Measurements from ENCODE around the gene IMP4. TPM values are rescaled to one million over a fixed set of nuclear protein-coding genes. Genes with fewer than 3 reads are reported as not detected.

IMP4 gene
- total RNA-seq, 4 donors from 2014 or later: 25.1 to 51.8 (median 43.3) TPM

DNA sequence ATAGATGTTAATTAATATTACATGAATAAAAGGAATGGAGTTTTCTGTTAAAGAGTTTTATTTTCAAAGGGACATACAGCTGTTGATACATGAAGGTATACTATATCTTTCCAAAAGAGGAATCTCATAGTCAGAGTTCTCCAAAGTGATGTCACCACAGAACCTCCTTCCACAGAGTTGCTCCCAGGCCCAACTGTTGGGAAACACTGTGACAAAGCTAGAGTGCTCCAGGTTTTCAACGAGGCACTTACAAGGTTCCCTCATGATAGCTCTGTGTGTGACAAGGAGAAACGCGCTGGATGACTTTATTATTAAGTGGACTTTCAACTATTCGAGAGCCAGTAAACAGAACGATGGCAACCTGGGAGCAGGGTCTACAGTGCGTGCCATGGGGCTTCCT is 46.7 kb downstream of the IMP4 start:
- Histone ChIP-seq H3K36me3 (no peaks in the 10 kb centered on the region), H3K9me3 (no peaks in the 10 kb centered on the region), H3K27me3 (no peaks in the 10 kb centered on the region), H3K4me3 (no peak overlapping the region), H3K27ac (no peak overlapping the region), H3K4me1 (peaks cover 0 to 6% of the 10 kb centered on the region in 2 donors)
- no peak for DNase-seq
- intact Hi-C loops (cut with DNase I; ENCODE audit: low total_unique reads): no loop called here
- TF ChIP-seq, protein P1, sequence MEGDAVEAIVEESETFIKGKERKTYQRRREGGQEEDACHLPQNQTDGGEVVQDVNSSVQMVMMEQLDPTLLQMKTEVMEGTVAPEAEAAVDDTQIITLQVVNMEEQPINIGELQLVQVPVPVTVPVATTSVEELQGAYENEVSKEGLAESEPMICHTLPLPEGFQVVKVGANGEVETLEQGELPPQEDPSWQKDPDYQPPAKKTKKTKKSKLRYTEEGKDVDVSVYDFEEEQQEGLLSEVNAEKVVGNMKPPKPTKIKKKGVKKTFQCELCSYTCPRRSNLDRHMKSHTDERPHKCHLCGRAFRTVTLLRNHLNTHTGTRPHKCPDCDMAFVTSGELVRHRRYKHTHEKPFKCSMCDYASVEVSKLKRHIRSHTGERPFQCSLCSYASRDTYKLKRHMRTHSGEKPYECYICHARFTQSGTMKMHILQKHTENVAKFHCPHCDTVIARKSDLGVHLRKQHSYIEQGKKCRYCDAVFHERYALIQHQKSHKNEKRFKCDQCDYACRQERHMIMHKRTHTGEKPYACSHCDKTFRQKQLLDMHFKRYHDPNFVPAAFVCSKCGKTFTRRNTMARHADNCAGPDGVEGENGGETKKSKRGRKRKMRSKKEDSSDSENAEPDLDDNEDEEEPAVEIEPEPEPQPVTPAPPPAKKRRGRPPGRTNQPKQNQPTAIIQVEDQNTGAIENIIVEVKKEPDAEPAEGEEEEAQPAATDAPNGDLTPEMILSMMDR (IDR thresholded peaks at IDR 0.05): no peak
- no peak for TF ChIP-seq POLR2A (IDR thresholded peaks at IDR 0.05)

DNA sequence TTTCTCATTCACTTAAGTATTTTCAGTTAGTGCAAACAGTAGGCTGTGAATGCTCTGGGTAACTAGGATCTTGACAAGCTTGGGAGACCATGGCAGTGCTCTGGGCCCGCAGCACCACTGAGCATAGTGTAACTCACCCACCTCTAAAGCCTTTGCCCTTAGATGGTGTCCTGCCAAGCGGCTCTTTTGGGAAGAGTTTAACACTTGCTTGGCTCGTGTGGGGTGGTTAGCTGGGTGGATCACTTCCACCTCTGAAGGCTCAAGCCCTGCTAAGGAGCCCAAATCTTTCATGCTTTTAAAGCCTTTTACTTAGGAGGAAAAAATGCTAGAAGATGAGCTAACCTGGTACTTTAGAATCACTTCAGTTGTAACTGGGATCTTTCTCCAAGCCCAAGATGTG is 47.1 kb downstream of the IMP4 start:
- Histone ChIP-seq H3K4me3 (no peak overlapping the region), H3K27ac (peak overlapping the region in 1 of 2 donors; percentile 78), H3K27me3 (no peaks in the 10 kb centered on the region), H3K36me3 (no peaks in the 10 kb centered on the region), H3K9me3 (no peaks in the 10 kb centered on the region), H3K4me1 (peaks cover 0 to 6% of the 10 kb centered on the region in 2 donors)
- intact Hi-C loops (cut with DNase I; ENCODE audit: low total_unique reads): no loop called here
- DNase-seq: no peak
- TF ChIP-seq POLR2A (IDR thresholded peaks at IDR 0.05): no peak
- TF ChIP-seq, protein P1 (IDR thresholded peaks at IDR 0.05): no peak

DNA sequence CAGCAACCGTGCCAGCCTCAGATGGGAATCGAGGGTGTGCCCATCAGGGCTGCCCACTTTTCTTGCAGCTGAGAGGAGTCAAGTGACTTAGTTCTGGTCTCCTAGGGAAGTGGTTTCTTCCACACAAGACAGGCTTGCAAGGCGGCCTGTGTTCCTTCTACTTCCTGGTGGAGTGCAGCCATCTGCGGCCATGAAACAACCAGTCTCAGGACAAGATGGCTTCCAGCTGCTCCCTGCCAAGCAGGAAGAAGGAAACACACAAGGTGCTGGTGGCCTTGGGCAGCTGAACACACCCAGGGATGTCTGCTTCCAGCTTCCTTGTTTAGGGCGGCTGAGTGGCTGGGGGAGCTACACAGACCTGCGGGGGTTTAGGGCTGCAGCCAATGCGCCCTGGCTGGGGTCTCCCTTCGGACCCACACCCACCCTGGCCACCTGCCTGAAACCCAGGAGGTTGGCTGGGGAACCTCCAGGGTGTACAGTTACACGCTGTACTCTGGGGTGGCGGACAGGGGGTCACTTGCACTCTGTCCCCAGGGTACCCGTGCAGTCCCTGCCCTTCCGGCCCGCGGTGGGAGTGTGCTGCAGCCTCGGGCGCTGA is 47.9 kb downstream of the IMP4 start:
- Histone ChIP-seq H3K27me3 (no peaks in the 10 kb centered on the region), H3K4me1 (peaks cover 0 to 6% of the 10 kb centered on the region in 2 donors), H3K36me3 (no peaks in the 10 kb centered on the region), H3K27ac (peak overlapping the region; percentile 78 to 82), H3K4me3 (peak overlapping the region; percentile 52 to 55), H3K9me3 (no peaks in the 10 kb centered on the region)
- no peak for DNase-seq
- TF ChIP-seq, protein P1 (IDR thresholded peaks at IDR 0.05): no peak
- TF ChIP-seq POLR2A (IDR thresholded peaks at IDR 0.05): no peak
- intact Hi-C loops (cut with DNase I; ENCODE audit: low total_unique reads): no loop called here

DNA sequence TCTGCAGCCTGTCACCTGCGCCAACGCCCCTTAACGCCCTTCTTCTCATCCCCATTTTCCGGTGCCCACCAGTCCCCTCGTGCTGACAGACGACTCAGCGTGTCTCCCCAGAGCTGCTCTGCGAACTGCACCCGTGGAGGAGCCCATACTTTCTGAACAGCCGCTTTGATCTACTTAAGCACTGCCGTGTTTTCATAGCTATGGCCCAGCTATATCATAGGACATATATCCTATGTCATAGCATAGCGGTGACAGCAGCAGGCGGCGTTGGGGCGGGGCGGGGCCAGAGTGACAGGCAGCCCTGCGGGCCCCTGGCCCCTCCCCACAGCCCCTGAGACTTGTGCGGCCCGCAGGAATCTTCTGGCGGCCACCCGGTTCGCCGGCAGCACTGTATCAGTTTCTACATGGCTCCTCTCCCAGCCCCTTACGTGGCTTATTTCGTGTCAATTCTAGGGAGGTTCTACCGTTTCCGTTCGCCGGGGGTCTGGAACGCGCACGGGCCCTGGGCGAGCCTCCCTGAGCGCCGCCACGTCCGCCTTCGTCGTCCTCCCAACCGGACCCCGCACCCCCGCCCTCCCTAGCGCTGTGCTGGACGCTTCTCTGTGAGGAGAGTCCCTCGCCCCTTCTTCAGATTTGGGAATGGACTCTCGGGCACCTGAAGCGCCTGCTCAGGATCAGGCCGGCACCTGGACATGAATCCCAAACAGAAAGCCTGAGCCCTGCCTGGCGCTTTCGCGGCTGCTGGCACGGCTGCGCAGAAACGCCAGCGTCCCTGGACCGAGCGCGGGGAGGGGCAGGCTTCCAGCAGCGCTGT is 48.6 kb downstream of the IMP4 start:
- intact Hi-C loops (cut with DNase I; ENCODE audit: low total_unique reads): no loop called here

More for the DNA sequence above, 48.6 kb downstream of the IMP4 start:
- H3K27me3 ChIP-seq: no peaks in the 10 kb centered on the region
- no peaks in the 10 kb centered on the region for H3K36me3 ChIP-seq
- no peak for TF ChIP-seq POLR2A (IDR thresholded peaks at IDR 0.05)
- TF ChIP-seq, protein P1 (IDR thresholded peaks at IDR 0.05): no peak
- no peaks in the 10 kb centered on the region for H3K9me3 ChIP-seq
- peak; percentile 63 to 72 for DNase-seq
- peak overlapping the region; percentile 52 to 55 for H3K4me3 ChIP-seq
- H3K4me1 ChIP-seq: peaks cover 0 to 6% of the 10 kb centered on the region in 2 donors
- H3K27ac ChIP-seq: peak overlapping the region; percentile 78 to 82

Measured in uterus (tissue), 4 donors.